Measurements from ENCODE around the gene ABHD14A.

- TF ChIP-seq POLR2AphosphoS5 (IDR thresholded peaks at IDR 0.05; ENCODE audit: insufficient read depth in 1 of 2, low read depth in 1 of 2) (no peak), CTCF (IDR thresholded peaks at IDR 0.05) (no peak), POLR2A (IDR thresholded peaks at IDR 0.05) (no peak)
These were observed 28.7 kb upstream of the ABHD14A start for GRCh38 chr3:51945926-51946705.

Measured in vagina (tissue), 2 donors.